ENCODE results near the gene STARD4.

DNA sequence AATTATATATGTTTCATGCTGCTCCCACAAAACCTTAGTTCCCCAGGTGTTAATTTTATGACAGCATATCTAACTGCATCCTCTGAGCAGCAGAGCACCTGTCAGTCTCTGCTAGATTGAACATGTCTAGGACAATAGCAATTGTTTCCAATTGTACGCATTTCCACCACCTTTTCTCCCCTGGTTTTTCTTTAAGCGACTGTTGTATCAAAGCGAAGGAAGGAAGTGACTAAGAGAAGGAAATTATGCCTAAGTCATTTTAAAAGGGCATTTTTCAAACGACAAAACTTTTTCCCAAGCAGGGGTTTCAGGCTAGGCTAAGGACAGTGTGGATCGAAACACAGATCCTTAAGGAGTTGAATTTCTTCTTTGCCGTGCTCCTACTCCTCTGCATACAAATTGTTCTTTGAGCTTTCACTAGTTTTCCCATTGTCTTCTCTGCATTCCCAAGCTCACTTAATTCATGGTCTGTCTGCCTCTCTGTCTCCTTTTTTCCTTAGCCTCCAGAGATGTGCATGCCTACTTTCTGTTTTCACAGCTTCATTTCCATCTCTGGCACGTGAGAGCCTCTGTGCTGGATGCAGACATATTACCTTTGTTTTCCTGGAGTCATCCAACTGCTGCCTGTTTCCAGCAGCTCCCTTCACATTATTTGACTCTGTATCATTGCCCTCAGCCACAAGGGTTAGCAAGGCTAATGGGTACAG is 39.4 kb upstream of the STARD4 start:
- TF ChIP-seq CTCF (conservative IDR thresholded peaks at IDR 0.05; ENCODE audit: low read length) (no peak), EZH2phosphoT487 (IDR thresholded peaks at IDR 0.05; ENCODE audit: borderline replicate concordance, low read depth, low read length) (no peak)
